GM12878 (cell line): ENCODE results near the gene SLC8B1. TPM values are rescaled to one million over a fixed set of nuclear protein-coding genes. Genes with fewer than 3 reads are reported as not detected.
A peak's percentile ranks its signal among the peaks of the same experiment; 100 is the strongest.

Experiments used
- ATAC-seq: fragments of 200-7000 bp; cut with Tn5 transposase; 3 replicates; pipeline ENCODE4 v1.9.1; 2020; ENCODE audit warnings: mild to moderate bottlenecking, moderate library complexity
- BruUV-seq: library from RNA; stranded (reverse); fragments of 400-500 nt; replicated peaks from 2 replicates; lab custom pipeline; 2021; lab: Mats Ljungman, UMichigan
- CTCF ChIA-PET: fragments of 300-600 bp; sonication (Branson Sonifier 250); formaldehyde crosslinking; extraction: SDS; loops from one replicate; lab custom pipeline; 2021; ENCODE audit warnings: inconsistent platforms; lab: Yijun Ruan, JAX
- POLR2A ChIA-PET: fragments of 350-600 bp; formaldehyde crosslinking; extraction: SDS; loops from one replicate; lab custom pipeline; 2021; ENCODE audit warnings: inconsistent platforms; lab: Charles Lee
- RAD21 ChIA-PET: fragments of 300-600 bp; sonication (Branson Sonifier 250); formaldehyde crosslinking; loops from one replicate; lab custom pipeline; 2023; ENCODE audit warnings: antibody characterized with exemption; ENCODE audit not compliant: unreplicated experiment; lab: Charles Lee
- SMC1A ChIA-PET: fragments of 300-600 bp; sonication (Branson Sonifier 250); formaldehyde crosslinking; loops from one replicate; lab custom pipeline; 2023; ENCODE audit not compliant: unreplicated experiment, uncharacterized antibody; lab: Charles Lee
- DNase-seq: peaks from one replicate; pipeline ENCODE4 v3.0.0-alpha.2; 2011; ENCODE audit warnings: low read depth, low spot score
- FAIRE-seq: peaks from 3 replicates; lab custom pipeline; 2011; peaks lifted over from hg19 to GRCh38; lab: Jason Lieb, UNC
- H2AFZ ChIP-seq: 2 replicates; pipeline ENCODE4 v1.6.0; 2011; ENCODE audit warnings: low read depth, low read length, control low read depth; ENCODE audit not compliant: control insufficient read depth
- H3K27ac ChIP-seq: 2 replicates; pipeline ENCODE4 v1.5.1; 2011; ENCODE audit warnings: control low read depth; ENCODE audit not compliant: control insufficient read depth, insufficient read depth
- H3K27me3 ChIP-seq, 2 experiments: replicated peaks in 1 of 2; 2 replicates each; pipeline versions ENCODE4 v1.6.0 to v1.6.1; 2011; ENCODE audit warnings: low read length in 1 of 2; ENCODE audit not compliant: control insufficient read depth in 2 of 2, insufficient read depth in 2 of 2
- H3K36me3 ChIP-seq, 2 experiments: 2 replicates each; pipeline ENCODE4 v1.5.1; 2011; ENCODE audit warnings: low read length in 1 of 2; ENCODE audit not compliant: control insufficient read depth in 2 of 2, insufficient read depth in 2 of 2
- H3K4me1 ChIP-seq: 2 replicates; pipeline ENCODE4 v1.6.1; 2011; ENCODE audit warnings: mild to moderate bottlenecking, low read length, moderate library complexity, mixed read lengths; ENCODE audit not compliant: control insufficient read depth, insufficient read depth
- H3K4me2 ChIP-seq: 2 replicates; pipeline ENCODE4 v1.6.0; 2011; ENCODE audit warnings: control low read depth; ENCODE audit not compliant: control insufficient read depth, insufficient read depth
- H3K4me3 ChIP-seq: fragments of 200-600 bp; sonication (generic); 2 replicates; pipeline ENCODE4 v1.5.1; 2016
- H3K79me2 ChIP-seq: 2 replicates; pipeline ENCODE4 v1.6.0; 2011; ENCODE audit warnings: low read length; ENCODE audit not compliant: control insufficient read depth, insufficient read depth
- H3K9ac ChIP-seq: 2 replicates; pipeline ENCODE4 v1.8.0; 2011; ENCODE audit warnings: low read length, control low read depth, mixed read lengths; ENCODE audit not compliant: control insufficient read depth, insufficient read depth
- H3K9me3 ChIP-seq: replicated peaks from 3 replicates; pipeline ENCODE4 v1.5.1; 2011; ENCODE audit warnings: mild to moderate bottlenecking, low read length; ENCODE audit not compliant: control insufficient read depth, insufficient read depth
- H4K20me1 ChIP-seq: 2 replicates; pipeline ENCODE4 v1.6.0; 2011; ENCODE audit not compliant: control insufficient read depth, insufficient read depth
- ATF2 ChIP-seq: IDR thresholded peaks from 2 replicates; pipeline ENCODE4 v1.6.1; 2012; ENCODE audit warnings: low read length, inconsistent platforms
- CBX5 ChIP-seq: sonication (generic); IDR thresholded peaks from 2 replicates; pipeline ENCODE4 v1.6.1; 2016; ENCODE audit warnings: low read depth, moderate library complexity, mild to moderate bottlenecking, inconsistent platforms
- E2F4 ChIP-seq: IDR thresholded peaks from 2 replicates; pipeline ENCODE4 v1.6.1; 2012; ENCODE audit warnings: low read depth, low read length, improper control_type of control experiment
- EGR1 ChIP-seq, 2 experiments: IDR thresholded peaks; 1 replicate in 1 of 2; 2 replicates in 1 of 2; pipeline ENCODE4 v1.6.1; 2011 to 2012; ENCODE audit warnings: low read depth in 2 of 2, low read length in 2 of 2, borderline replicate concordance in 1 of 2, mild to moderate bottlenecking in 1 of 2, moderate library complexity in 1 of 2
- ETV6 ChIP-seq, 2 experiments: fragments of 450-650 bp in 1 of 2; IDR thresholded peaks in 1 of 2; conservative IDR thresholded peaks in 1 of 2; 2 replicates each; pipeline ENCODE4 v1.6.1; 2014; ENCODE audit warnings: antibody characterized with exemption in 1 of 2, borderline replicate concordance in 1 of 2, low read depth in 1 of 2, mild to moderate bottlenecking in 1 of 2, moderate library complexity in 1 of 2
- KAT2A ChIP-seq: conservative IDR thresholded peaks from 2 replicates; pipeline ENCODE4 v1.6.1; 2011; ENCODE audit warnings: low read depth, low read length; ENCODE audit not compliant: control insufficient read depth
- KLF5 ChIP-seq: fragments of 450-650 bp; IDR thresholded peaks from 2 replicates; pipeline ENCODE4 v1.6.1; 2014; ENCODE audit warnings: mild to moderate bottlenecking; ENCODE audit not compliant: partially characterized antibody
- MAX ChIP-seq: IDR thresholded peaks from 2 replicates; pipeline ENCODE4 v1.6.1; 2012; ENCODE audit warnings: low read depth, low read length, improper control_type of control experiment
- MEF2B ChIP-seq: fragments of 450-650 bp; IDR thresholded peaks from 2 replicates; pipeline ENCODE4 v1.6.1; 2018; ENCODE audit warnings: mild to moderate bottlenecking, moderate library complexity; ENCODE audit not compliant: partially characterized antibody, poor library complexity, severe bottlenecking
- MYC ChIP-seq: IDR thresholded peaks from 2 replicates; pipeline ENCODE4 v1.6.1; 2011; ENCODE audit warnings: mild to moderate bottlenecking, low read length, moderate library complexity, inconsistent platforms; ENCODE audit not compliant: insufficient read depth, insufficient replicate concordance, insufficient read length, severe bottlenecking
- RBBP5 ChIP-seq: fragments of 200-600 bp; sonication (generic); conservative IDR thresholded peaks from 2 replicates; pipeline ENCODE4 v1.6.1; 2016
- RELB ChIP-seq: fragments of 450-650 bp; IDR thresholded peaks from 2 replicates; pipeline ENCODE4 v1.6.1; 2017; ENCODE audit warnings: low read depth, mild to moderate bottlenecking, moderate library complexity
- SIX5 ChIP-seq: IDR thresholded peaks from 2 replicates; pipeline ENCODE4 v1.6.1; 2011; ENCODE audit warnings: mild to moderate bottlenecking, low read depth, low read length, moderate library complexity; ENCODE audit not compliant: severe bottlenecking
- SRF ChIP-seq, 2 experiments: IDR thresholded peaks; 2 replicates each; pipeline ENCODE4 v1.6.1; 2011; ENCODE audit warnings: low read depth in 2 of 2, low read length in 2 of 2, mild to moderate bottlenecking in 1 of 2, moderate library complexity in 1 of 2
- YBX1 ChIP-seq: fragments of 450-650 bp; IDR thresholded peaks from 2 replicates; pipeline ENCODE4 v1.6.1; 2016; ENCODE audit warnings: antibody characterized with exemption
- ZNF207 ChIP-seq: fragments of 450-650 bp; IDR thresholded peaks from 2 replicates; pipeline ENCODE4 v1.6.1; 2014; ENCODE audit warnings: antibody characterized with exemption, mild to moderate bottlenecking, borderline replicate concordance
- whole genome bisulfite sequencing: methylation state at CpG from one replicate; pipeline ENCODE4 v1.1.6; 2016; ENCODE audit warnings: low lambda C conversion rate; ENCODE audit not compliant: insufficient replicate concordance, insufficient coverage; ENCODE audit errors: missing lambda C conversion rate; 5-methylcytosine and 5-hydroxymethylcytosine counted together
- in situ Hi-C: fragments of 300-500 bp; cut with MboI; formaldehyde crosslinking; loops from 9 replicates; pipeline ENCODE4 v1.14.3; 2018; ENCODE audit warnings: mixed read lengths
- intact Hi-C: fragments of 100-400 bp; cut with micrococcal nuclease; formaldehyde crosslinking; loops from one replicate; pipeline ENCODE4 v1.14.2; 2022; ENCODE audit not compliant: unreplicated experiment
- polyA plus RNA-seq, 11 experiments: library from polyadenylated mRNA; depleted of rRNA in 4 of 11; unstranded in 6 of 11; stranded (reverse) in 5 of 11; fragments of >200 nt; fragmentation: Nextera tagmentation in 4 of 11; fragmentation: Illumina TruSeq in 1 of 11; extraction: Ambion mirVana in 4 of 11; extraction: Trizol in 1 of 11; gene quantifications; 1 replicate in 1 of 11; 2 replicates in 10 of 11; pipeline versions ENCODE4 v1.2.1 to v1.2.3, GENCODE V29; 2011 to 2016; ENCODE audit warnings: inconsistent platforms in 2 of 11, missing spikeins in 2 of 11, low read depth in 1 of 11
- total RNA-seq, 4 experiments: library from RNA; depleted of rRNA in 3 of 4; stranded (reverse); fragments of >200 nt in 3 of 4; fragmentation: Illumina TruSeq in 1 of 4; extraction: Trizol in 1 of 4; gene quantifications; 2 replicates each; pipeline versions ENCODE4 v1.2.1 to v1.2.3, GENCODE V29; 2013 to 2021

Gene SLC8B1
- total and polyA plus RNA-seq, 10 of the 15 experiments (the other 5 are each of a cell fraction or from before 2014, with no cell fraction given), result 0.18 to 12.3 (median 6.8) TPM

- ChIA-PET SMC1A (interaction anchor here (1.3 to 1.7 kb wide), 2 partner anchors 33 to 42 kb away, joined by 3 read pairs; no protein-coding TSS in a partner anchor), CTCF (no interaction called here), RAD21 (no interaction called here), POLR2A (interaction anchor here (0.5 kb wide), 1 partner anchor 1140 kb away, joined by 6 read pairs; no protein-coding TSS in a partner anchor)
- Histone ChIP-seq H3K4me2 (no peak overlapping the region), H3K36me3 (peaks cover 10 to 28% of the 10 kb centered on the region in 2 experiments), H3K27me3 (no peaks in the 10 kb centered on the region), H3K4me3 (no peak overlapping the region), H3K9ac (no peak overlapping the region), H3K79me2 (no peaks in the 10 kb centered on the region), H3K9me3 (no peaks in the 10 kb centered on the region), H3K27ac (no peak overlapping the region), H3K4me1 (peaks cover 3% of the 10 kb centered on the region)
- no peak for FAIRE-seq
- TSS peak; percentile 27 for BruUV-seq
- DNase-seq, result no peak
- intact Hi-C loops (no loop called here), in situ Hi-C loops (no loop called here)
- no peak for ATAC-seq
- no peak for TF ChIP-seq CBX5
- no peak for TF ChIP-seq ATF2
- TF ChIP-seq SIX5, result no peak
- TF ChIP-seq SRF (IDR thresholded peaks at IDR 0.05; ENCODE audit: low read depth in 2 of 2, low read length in 2 of 2), result no peak
- TF ChIP-seq MAX, result no peak
- no peak for TF ChIP-seq KAT2A
- TF ChIP-seq YBX1, result no peak
- no peak for TF ChIP-seq EGR1 (IDR thresholded peaks at IDR 0.05; ENCODE audit: borderline replicate concordance in 1 of 2, low read depth in 2 of 2, low read length in 2 of 2)
- TF ChIP-seq ETV6 (conservative IDR thresholded peaks at IDR 0.05 in 1 of 2, IDR thresholded peaks at IDR 0.05 in 1 of 2; ENCODE audit: borderline replicate concordance in 1 of 2, low read depth in 1 of 2), result no peak
- TF ChIP-seq MEF2B, result no peak
- no peak for TF ChIP-seq ZNF207
- no peak for TF ChIP-seq E2F4
- TF ChIP-seq MYC, result no peak
- TF ChIP-seq KLF5, result no peak
- no peak for TF ChIP-seq RBBP5
- TF ChIP-seq RELB, result no peak
- TF ChIP-seq, all 136 proteins: peak for 0
- H4K20me1 ChIP-seq, result no peaks in the 10 kb centered on the region
- WGBS, result 97% methylated on average over 12 of the region's 12 CpGs
- H2AFZ ChIP-seq, result no peak overlapping the region
Observed at GRCh38 chr12:113268136-113268535, 66.8 kb downstream of the SLC8B1 start.
